Panc1 (cell line): Measurements from ENCODE around the gene KRTAP4-5. TPM values are rescaled to one million over a fixed set of nuclear protein-coding genes. Genes with fewer than 3 reads are reported as not detected.
"Not testable (repeated sequence)": the region's sequence is repeated elsewhere in the genome, so short reads cannot be mapped to it uniquely, and the experiment has no call there.

Experiments
- ATAC-seq: fragments of 200-7000 bp; cut with Tn5 transposase; 2 replicates; pipeline ENCODE4 v1.9.1; 2020; ENCODE audit warnings: mild to moderate bottlenecking, moderate library complexity
- BruUV-seq: library from RNA; stranded (reverse); fragments of 400-500 nt; replicated peaks from 2 replicates; lab custom pipeline; 2021; lab: Mats Ljungman, UMichigan
- CTCF ChIA-PET: fragments of 300-600 bp; sonication (Branson Sonifier 250); formaldehyde crosslinking; loops from one replicate; lab custom pipeline; 2022; ENCODE audit warnings: antibody characterized with exemption; lab: Charles Lee
- POLR2A ChIA-PET: fragments of 300-600 bp; sonication (Branson Sonifier 250); formaldehyde crosslinking; loops from one replicate; lab custom pipeline; 2022; ENCODE audit warnings: antibody characterized with exemption; lab: Charles Lee
- DNase-seq: peaks from one replicate; pipeline ENCODE4 v3.0.0-alpha.2; 2010; ENCODE audit warnings: low read depth, low spot score
- H3K27ac ChIP-seq: 2 replicates; pipeline ENCODE4 v1.5.1; 2011; ENCODE audit warnings: mild to moderate bottlenecking, low read length, inconsistent platforms
- H3K27me3 ChIP-seq: fragments of 200-500 bp; sonication (Bioruptor generic); 2 replicates; pipeline ENCODE4 v1.6.0; 2014; ENCODE audit warnings: low read length, inconsistent platforms; ENCODE audit not compliant: control insufficient read depth, insufficient read depth
- H3K36me3 ChIP-seq: fragments of 200-500 bp; sonication (Bioruptor generic); 2 replicates; pipeline ENCODE4 v1.5.1; 2014; ENCODE audit warnings: inconsistent platforms, mild to moderate bottlenecking, low read length, moderate library complexity; ENCODE audit not compliant: control insufficient read depth, insufficient read depth
- H3K4me1 ChIP-seq: 2 replicates; pipeline ENCODE4 v1.5.1; 2011; ENCODE audit warnings: inconsistent platforms, mild to moderate bottlenecking, low read length, moderate library complexity; ENCODE audit not compliant: control insufficient read depth, insufficient read depth
- H3K4me3 ChIP-seq, 2 experiments: 2 replicates each; pipeline ENCODE4 v1.5.1; 2011 to 2012; ENCODE audit warnings: low read depth in 2 of 2, low read length in 2 of 2, mild to moderate bottlenecking in 2 of 2, inconsistent platforms in 1 of 2, moderate library complexity in 1 of 2
- H3K9me3 ChIP-seq: fragments of 200-500 bp; sonication (Bioruptor generic); 2 replicates; pipeline ENCODE4 v1.5.1; 2014; ENCODE audit warnings: low read depth, mild to moderate bottlenecking, inconsistent platforms, low read length, moderate library complexity; ENCODE audit not compliant: control insufficient read depth, insufficient read depth
- POLR2AphosphoS5 ChIP-seq: IDR thresholded peaks from 2 replicates; pipeline ENCODE4 v1.6.1; 2012; ENCODE audit warnings: mild to moderate bottlenecking, low read depth, low read length, moderate library complexity
- SIN3A ChIP-seq: IDR thresholded peaks from 2 replicates; pipeline ENCODE4 v1.6.1; 2012; ENCODE audit warnings: low read depth, mild to moderate bottlenecking, low read length, moderate library complexity, borderline replicate concordance; ENCODE audit not compliant: insufficient read depth
- TCF7L2 ChIP-seq: IDR thresholded peaks from 2 replicates; pipeline ENCODE4 v1.6.1; 2011; ENCODE audit warnings: mild to moderate bottlenecking, low read depth, low read length, inconsistent platforms
- in situ Hi-C: cut with HindIII; loops from 2 replicates; pipeline ENCODE4 v1.10.0; 2016; ENCODE audit warnings: low sequenced_read_pairs, low pct_unique_long_range_greater_than_20kb
- intact Hi-C: fragments of 100-400 bp; cut with micrococcal nuclease; formaldehyde crosslinking; loops from one replicate; pipeline ENCODE4 v1.10.0; 2022; ENCODE audit not compliant: unreplicated experiment
- total RNA-seq: library from RNA; stranded (reverse); gene quantifications from one replicate; pipeline ENCODE4 v1.2.1, GENCODE V29; 2021; ENCODE audit not compliant: unreplicated experiment
- TF ChIP-seq, protein P1 (sequence below), 2 experiments: IDR thresholded peaks; 2 replicates each; pipeline ENCODE4 v1.6.1; 2011 to 2012; ENCODE audit warnings: low read depth in 2 of 2, control low read depth in 1 of 2, low read length in 1 of 2, mild to moderate bottlenecking in 1 of 2, moderate library complexity in 1 of 2; ENCODE audit not compliant: insufficient read depth in 1 of 2
- TF ChIP-seq, protein P2 (sequence below): fragments of 450-650 bp; IDR thresholded peaks from 2 replicates; pipeline ENCODE4 v1.5.1; 2017; ENCODE audit warnings: mild to moderate bottlenecking

Gene KRTAP4-5
- total RNA-seq, 1 experiment from 2014 or later: not detected

- in situ Hi-C loops: no loop called here
- DNase-seq: no peak
- TF ChIP-seq SIN3A (no peak), TCF7L2 (no peak), POLR2AphosphoS5 (no peak)
- TF ChIP-seq, protein P1, sequence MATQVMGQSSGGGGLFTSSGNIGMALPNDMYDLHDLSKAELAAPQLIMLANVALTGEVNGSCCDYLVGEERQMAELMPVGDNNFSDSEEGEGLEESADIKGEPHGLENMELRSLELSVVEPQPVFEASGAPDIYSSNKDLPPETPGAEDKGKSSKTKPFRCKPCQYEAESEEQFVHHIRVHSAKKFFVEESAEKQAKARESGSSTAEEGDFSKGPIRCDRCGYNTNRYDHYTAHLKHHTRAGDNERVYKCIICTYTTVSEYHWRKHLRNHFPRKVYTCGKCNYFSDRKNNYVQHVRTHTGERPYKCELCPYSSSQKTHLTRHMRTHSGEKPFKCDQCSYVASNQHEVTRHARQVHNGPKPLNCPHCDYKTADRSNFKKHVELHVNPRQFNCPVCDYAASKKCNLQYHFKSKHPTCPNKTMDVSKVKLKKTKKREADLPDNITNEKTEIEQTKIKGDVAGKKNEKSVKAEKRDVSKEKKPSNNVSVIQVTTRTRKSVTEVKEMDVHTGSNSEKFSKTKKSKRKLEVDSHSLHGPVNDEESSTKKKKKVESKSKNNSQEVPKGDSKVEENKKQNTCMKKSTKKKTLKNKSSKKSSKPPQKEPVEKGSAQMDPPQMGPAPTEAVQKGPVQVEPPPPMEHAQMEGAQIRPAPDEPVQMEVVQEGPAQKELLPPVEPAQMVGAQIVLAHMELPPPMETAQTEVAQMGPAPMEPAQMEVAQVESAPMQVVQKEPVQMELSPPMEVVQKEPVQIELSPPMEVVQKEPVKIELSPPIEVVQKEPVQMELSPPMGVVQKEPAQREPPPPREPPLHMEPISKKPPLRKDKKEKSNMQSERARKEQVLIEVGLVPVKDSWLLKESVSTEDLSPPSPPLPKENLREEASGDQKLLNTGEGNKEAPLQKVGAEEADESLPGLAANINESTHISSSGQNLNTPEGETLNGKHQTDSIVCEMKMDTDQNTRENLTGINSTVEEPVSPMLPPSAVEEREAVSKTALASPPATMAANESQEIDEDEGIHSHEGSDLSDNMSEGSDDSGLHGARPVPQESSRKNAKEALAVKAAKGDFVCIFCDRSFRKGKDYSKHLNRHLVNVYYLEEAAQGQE (IDR thresholded peaks at IDR 0.05; ENCODE audit: insufficient read depth in 1 of 2, low read depth in 2 of 2, low read length in 1 of 2): no peak
- TF ChIP-seq, protein P2, sequence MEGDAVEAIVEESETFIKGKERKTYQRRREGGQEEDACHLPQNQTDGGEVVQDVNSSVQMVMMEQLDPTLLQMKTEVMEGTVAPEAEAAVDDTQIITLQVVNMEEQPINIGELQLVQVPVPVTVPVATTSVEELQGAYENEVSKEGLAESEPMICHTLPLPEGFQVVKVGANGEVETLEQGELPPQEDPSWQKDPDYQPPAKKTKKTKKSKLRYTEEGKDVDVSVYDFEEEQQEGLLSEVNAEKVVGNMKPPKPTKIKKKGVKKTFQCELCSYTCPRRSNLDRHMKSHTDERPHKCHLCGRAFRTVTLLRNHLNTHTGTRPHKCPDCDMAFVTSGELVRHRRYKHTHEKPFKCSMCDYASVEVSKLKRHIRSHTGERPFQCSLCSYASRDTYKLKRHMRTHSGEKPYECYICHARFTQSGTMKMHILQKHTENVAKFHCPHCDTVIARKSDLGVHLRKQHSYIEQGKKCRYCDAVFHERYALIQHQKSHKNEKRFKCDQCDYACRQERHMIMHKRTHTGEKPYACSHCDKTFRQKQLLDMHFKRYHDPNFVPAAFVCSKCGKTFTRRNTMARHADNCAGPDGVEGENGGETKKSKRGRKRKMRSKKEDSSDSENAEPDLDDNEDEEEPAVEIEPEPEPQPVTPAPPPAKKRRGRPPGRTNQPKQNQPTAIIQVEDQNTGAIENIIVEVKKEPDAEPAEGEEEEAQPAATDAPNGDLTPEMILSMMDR: no peak
- POLR2A ChIA-PET: no interaction called here
- no peaks in the 10 kb centered on the region for H3K36me3 ChIP-seq
- ATAC-seq: no peak
- CTCF ChIA-PET: no interaction called here
- no TSS peak for BruUV-seq
- H3K4me1 ChIP-seq: no peaks in the 10 kb centered on the region
- intact Hi-C loops: no loop called here
- H3K27me3 ChIP-seq: no peaks in the 10 kb centered on the region
- no peak overlapping the region for H3K27ac ChIP-seq
- H3K9me3 ChIP-seq: no peaks in the 10 kb centered on the region
- no peak overlapping the region for H3K4me3 ChIP-seq
Measured at GRCh38 chr17:41141361-41141760, 8.3 kb downstream of the KRTAP4-5 start.

DNA sequence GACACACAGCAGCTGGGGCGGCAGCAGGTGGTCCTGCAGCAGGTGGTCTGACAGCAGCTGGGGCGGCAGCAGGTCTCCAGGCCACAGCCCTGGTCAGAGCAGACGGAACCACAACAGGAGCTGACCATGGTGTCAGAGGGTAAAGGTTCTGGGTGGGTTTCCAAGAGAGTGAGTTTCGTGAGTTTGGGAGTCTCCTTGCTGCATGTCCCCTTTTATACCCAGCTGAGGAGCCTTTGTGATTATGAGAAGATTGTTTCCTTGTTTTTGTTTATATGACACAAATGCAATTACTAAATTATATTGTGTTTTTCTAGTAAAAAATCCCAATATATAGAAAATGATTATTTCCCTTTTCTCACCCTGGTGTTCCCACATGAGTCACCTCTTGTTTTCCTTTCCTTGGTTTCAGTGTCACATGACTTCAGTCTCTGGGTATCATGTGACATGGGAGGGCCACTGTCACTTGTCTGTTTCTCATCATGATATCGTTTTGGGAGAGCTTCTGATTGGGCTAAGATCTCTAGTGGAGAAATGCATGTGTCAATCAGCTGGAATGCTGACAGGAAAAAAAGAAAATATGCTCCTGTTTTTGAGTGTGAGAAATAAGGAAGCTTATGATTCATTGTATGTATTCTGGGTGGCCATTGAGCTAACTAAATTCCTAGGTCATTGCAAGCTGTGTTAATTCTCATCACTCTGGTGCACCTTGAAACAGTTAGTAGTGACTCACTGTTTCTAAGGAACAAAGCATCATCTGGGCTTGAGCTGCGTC lies 9.1 kb downstream of the KRTAP4-5 start, which contains the start of gene KRTAP4-6:
KRTAP4-6 (minus strand) TSS at position 185 of the 772 bp plus-strand sequence; CDS start at position 128, 57 bp downstream.
- ATAC-seq (no peak), DNase-seq (peak; percentile 12)
- H3K27me3 ChIP-seq: no peaks in the 10 kb centered on the region
- ChIA-PET CTCF (no interaction called here), POLR2A (interaction anchor here (0.5 kb wide), 1 partner anchor 42 kb away, joined by 3 read pairs; no protein-coding TSS in a partner anchor)
- H3K4me3 ChIP-seq: no peak within 1 kb of the TSS
- H3K9me3 ChIP-seq: no peaks in the 10 kb centered on the region
- H3K4me1 ChIP-seq: no peaks in the 10 kb centered on the region
- H3K36me3 ChIP-seq: no peaks in the 10 kb centered on the region
- intact Hi-C loops: no loop called here
- in situ Hi-C loops: no loop called here
- no TSS peak for BruUV-seq
- no peak within 1 kb of the TSS for H3K27ac ChIP-seq
- no peak for TF ChIP-seq SIN3A
- no peak for TF ChIP-seq POLR2AphosphoS5
- TF ChIP-seq, protein P1 (IDR thresholded peaks at IDR 0.05; ENCODE audit: insufficient read depth in 1 of 2, low read depth in 2 of 2, low read length in 1 of 2): no peak
- no peak for TF ChIP-seq TCF7L2
- TF ChIP-seq, protein P2: no peak

DNA sequence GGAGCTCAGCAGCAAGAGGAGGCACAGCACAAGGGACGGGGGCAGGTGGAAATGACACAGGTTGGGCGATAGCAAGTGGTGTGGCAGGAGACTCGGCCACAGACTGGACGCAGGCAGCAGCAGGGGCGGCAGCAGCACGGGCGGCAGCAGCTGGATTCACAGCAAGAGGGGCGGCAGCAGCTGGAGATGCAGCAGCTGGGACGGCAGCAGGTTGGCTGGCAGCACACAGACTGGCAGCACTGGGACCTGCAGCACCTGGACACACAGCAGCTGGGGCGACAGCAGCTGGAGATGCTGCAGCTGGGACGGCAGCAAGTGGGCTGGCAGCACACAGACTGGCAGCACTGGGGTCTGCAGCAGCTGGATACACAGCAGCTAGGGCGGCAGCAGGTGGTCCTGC lies 9.8 kb downstream of the KRTAP4-5 start:
- H3K9me3 ChIP-seq, BruUV-seq, intact Hi-C loops, H3K27ac ChIP-seq, CTCF ChIA-PET, H3K36me3 ChIP-seq, POLR2A ChIA-PET, H3K4me1 ChIP-seq, DNase-seq, ATAC-seq, H3K4me3 ChIP-seq, in situ Hi-C loops, H3K27me3 ChIP-seq: not testable (repeated sequence)
